Nephron (organoid): ENCODE measurements around the gene STX16.
A peak's percentile ranks its signal among the peaks of the same experiment; 100 is the strongest.

Experiments
- H3K27ac Mint-ChIP-seq, 3 experiments: 2 replicates each; pipeline ENCODE4 v1.8.0; 2020; ENCODE audit warnings: mixed read lengths in 3 of 3, mild to moderate bottlenecking in 2 of 3, moderate library complexity in 1 of 3
- H3K27me3 Mint-ChIP-seq: 2 replicates; pipeline ENCODE4 v1.8.0; 2021; ENCODE audit warnings: low read depth, mild to moderate bottlenecking, moderate library complexity, mixed read lengths
- H3K36me3 Mint-ChIP-seq: 2 replicates; pipeline ENCODE4 v1.8.0; 2020; ENCODE audit warnings: low read depth, mixed read lengths
- H3K4me1 Mint-ChIP-seq: 2 replicates; pipeline ENCODE4 v1.8.0; 2020; ENCODE audit warnings: mixed read lengths
- H3K4me3 Mint-ChIP-seq, 3 experiments: 2 replicates each; pipeline ENCODE4 v1.8.0; 2020; ENCODE audit warnings: mild to moderate bottlenecking in 3 of 3, mixed read lengths in 3 of 3, moderate library complexity in 2 of 3
- H3K9me3 Mint-ChIP-seq: 2 replicates; pipeline ENCODE4 v1.8.0; 2020; ENCODE audit warnings: mixed read lengths
- CTCF ChIP-seq, 3 experiments: fragments of 200-600 bp; sonication (generic); IDR thresholded peaks; one replicate each; pipeline ENCODE4 v1.5.0; 2021; ENCODE audit warnings: antibody characterized with exemption in 3 of 3; ENCODE audit not compliant: unreplicated experiment in 3 of 3

The STX16 gene

GRCh38 chr20:58616411-58616810 lies 34.7 kb upstream of the STX16 start:
- no peaks in the 10 kb centered on the region for H3K36me3 Mint-ChIP-seq
- H3K4me3 Mint-ChIP-seq: no peak overlapping the region
- TF ChIP-seq CTCF (IDR thresholded peaks at IDR 0.05; ENCODE audit: unreplicated experiment in 3 of 3): no peak
- H3K27me3 Mint-ChIP-seq: peaks cover 9% of the 10 kb centered on the region
- H3K4me1 Mint-ChIP-seq: peaks cover 24% of the 10 kb centered on the region
- H3K9me3 Mint-ChIP-seq: peaks cover 5% of the 10 kb centered on the region
- no peak overlapping the region for H3K27ac Mint-ChIP-seq

DNA sequence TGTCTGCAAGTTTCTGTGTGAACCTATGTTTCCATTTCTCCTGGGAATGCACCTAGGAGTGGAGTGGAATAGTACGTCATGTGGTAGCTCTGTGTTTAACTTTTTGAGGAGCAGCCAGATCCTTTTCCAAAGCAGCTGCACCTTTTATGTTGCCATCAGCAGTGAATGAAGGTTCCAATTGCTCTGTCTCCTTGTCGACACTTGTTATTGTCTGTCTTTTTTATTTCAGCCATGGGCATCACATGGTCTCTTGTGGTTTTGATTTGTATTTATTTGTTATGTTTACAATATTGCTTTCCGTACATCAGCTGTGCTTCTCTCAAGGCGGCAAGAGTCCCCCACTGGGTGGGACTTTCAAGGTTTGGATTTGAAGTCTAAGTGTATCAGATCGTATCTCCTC lies 33.9 kb upstream of the STX16 start:
- TF ChIP-seq CTCF (IDR thresholded peaks at IDR 0.05; ENCODE audit: unreplicated experiment in 3 of 3): no peak
- Mint-ChIP-seq H3K9me3 (peaks cover 8% of the 10 kb centered on the region), H3K4me1 (peaks cover 18% of the 10 kb centered on the region), H3K27ac (peak overlapping the region in 1 of 3 experiments; percentile 31), H3K27me3 (peaks cover 9% of the 10 kb centered on the region), H3K36me3 (no peaks in the 10 kb centered on the region), H3K4me3 (no peak overlapping the region)

DNA sequence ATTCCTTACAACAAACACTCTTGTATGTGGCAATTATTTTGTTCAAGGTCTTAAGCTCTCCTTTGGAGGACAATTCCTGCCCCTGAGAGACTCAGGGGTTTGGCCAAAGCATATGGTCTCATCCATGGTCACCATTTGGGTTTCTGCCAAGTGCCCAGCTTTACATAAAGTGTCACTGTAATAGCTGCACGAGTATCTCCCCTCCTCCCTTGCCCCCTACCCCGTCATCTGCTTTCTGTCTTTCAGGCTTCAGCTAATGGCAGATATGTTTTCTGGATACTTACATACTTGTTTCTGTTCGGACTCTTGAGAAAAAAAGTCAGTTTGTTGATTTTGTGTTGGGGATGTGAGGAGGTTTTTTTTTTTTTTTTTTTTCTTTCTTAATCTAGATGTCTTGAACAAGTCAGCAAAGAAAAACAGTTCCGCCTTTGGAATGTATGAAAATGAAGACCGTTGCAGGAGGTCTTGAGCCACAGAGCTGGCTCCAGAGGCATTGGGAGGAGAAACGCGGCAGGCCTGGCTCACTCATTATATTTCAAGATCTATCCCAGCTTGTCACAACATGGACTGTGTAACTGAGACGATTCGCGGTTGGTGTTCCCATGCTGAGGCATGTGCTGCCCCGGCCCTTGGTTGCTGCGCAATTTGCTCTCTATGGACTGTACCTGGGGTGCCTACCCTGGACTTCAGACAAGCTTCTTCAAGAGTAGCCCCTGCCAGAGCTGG lies 32.6 kb upstream of the STX16 start:
- Mint-ChIP-seq H3K27ac (peak overlapping the region; percentile 20 to 70 (median 68)), H3K9me3 (peaks cover 8% of the 10 kb centered on the region), H3K4me3 (no peak overlapping the region), H3K4me1 (peaks cover 9% of the 10 kb centered on the region), H3K36me3 (no peaks in the 10 kb centered on the region), H3K27me3 (peaks cover 9% of the 10 kb centered on the region)
- no peak for TF ChIP-seq CTCF (IDR thresholded peaks at IDR 0.05; ENCODE audit: unreplicated experiment in 3 of 3)

DNA sequence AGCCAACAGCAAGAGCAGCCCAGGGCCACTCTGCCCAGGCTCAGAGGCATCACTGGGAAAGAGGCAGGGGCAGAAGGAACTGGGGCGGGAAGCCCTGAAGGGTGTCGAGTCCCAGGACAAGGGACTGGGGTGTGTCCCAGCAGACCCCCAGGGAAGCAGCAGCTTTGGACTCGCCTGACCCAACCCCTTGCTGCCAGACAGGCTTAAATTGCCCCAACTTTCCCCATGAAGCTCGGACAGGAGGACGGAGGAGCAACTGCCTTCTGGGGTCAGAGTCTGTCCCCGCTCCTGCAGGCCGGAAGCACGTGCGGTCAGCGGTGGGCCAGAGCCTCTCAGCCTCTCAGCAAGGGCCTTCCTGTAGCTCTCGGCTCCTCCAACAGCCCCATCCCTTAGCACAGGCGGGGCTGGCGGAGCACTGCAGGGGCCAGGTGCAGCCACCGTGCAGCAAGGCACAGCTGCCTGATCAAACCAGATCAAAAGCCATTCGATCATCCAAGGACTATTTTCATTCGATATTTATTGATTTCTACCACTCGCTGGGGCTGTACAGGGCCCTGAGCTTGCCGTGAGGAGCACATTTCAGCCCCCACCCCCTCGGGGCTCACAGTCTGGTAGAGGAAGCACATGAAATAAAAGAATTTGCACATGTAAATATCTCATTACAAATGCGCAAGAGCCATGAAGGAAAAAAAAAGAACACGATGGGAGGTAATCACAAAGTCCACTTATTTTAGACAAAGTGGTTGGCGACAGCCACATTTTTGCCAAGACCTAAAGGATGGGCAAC lies 31.8 kb upstream of the STX16 start:
- Mint-ChIP-seq H3K4me3 (no peak overlapping the region), H3K4me1 (peaks cover 9% of the 10 kb centered on the region), H3K27me3 (peaks cover 9% of the 10 kb centered on the region), H3K9me3 (peaks cover 8% of the 10 kb centered on the region), H3K27ac (peak overlapping the region; percentile 20 to 70 (median 68)), H3K36me3 (no peaks in the 10 kb centered on the region)
- TF ChIP-seq CTCF (IDR thresholded peaks at IDR 0.05; ENCODE audit: unreplicated experiment in 3 of 3): no peak

DNA sequence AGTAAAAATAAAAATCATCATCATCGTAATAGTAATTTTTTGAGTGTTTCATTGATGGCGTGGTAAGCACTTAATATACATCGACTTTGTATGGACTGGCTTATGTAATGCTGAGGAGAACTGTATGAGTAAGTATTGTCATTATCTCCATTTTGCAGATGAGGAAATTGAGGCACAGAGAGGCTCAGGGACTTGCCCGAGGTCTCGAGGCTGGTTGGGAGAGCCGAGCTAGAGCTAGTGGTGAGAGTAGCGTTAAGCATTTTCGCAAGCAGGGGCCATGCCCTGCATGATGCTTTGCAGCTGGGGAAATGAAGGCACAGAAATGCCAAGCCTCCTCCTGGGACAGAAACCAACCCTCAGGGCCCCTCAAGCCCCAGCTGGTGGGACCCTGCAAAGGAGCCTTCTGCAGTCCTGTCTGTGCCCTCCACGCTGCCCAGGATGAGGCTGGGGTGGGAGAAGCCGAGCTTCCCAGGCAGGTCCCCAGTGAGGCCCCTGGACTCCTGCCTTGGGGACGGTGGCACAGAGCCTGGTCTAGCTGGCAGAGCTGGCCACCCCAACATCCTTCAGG lies 31.1 kb upstream of the STX16 start:
- no peaks in the 10 kb centered on the region for H3K36me3 Mint-ChIP-seq
- H3K4me3 Mint-ChIP-seq: no peak overlapping the region
- H3K4me1 Mint-ChIP-seq: peaks cover 14% of the 10 kb centered on the region
- H3K27ac Mint-ChIP-seq: peak overlapping the region in 1 of 3 experiments; percentile 30
- TF ChIP-seq CTCF (IDR thresholded peaks at IDR 0.05; ENCODE audit: unreplicated experiment in 3 of 3): no peak
- peaks cover 9% of the 10 kb centered on the region for H3K27me3 Mint-ChIP-seq
- H3K9me3 Mint-ChIP-seq: peaks cover 8% of the 10 kb centered on the region
